BLaER1 (cell line): ENCODE measurements around the gene CLTCL1.

Source experiments
- H3K27ac ChIP-seq: shearing (Covaris generic); formaldehyde crosslinking; 2 replicates; pipeline ENCODE4 v1.8.1; 2022
- H3K27me3 ChIP-seq: shearing (Covaris generic); formaldehyde crosslinking; 2 replicates; pipeline ENCODE4 v1.8.1; 2022
- H3K36me3 ChIP-seq: shearing (Covaris generic); formaldehyde crosslinking; 2 replicates; pipeline ENCODE4 v1.8.1; 2022
- H3K4me1 ChIP-seq: shearing (Covaris generic); formaldehyde crosslinking; 2 replicates; pipeline ENCODE4 v1.8.1; 2022
- H3K4me2 ChIP-seq: shearing (Covaris generic); formaldehyde crosslinking; 2 replicates; pipeline ENCODE4 v1.8.1; 2022
- H3K4me3 ChIP-seq: shearing (Covaris generic); formaldehyde crosslinking; 2 replicates; pipeline ENCODE4 v1.8.1; 2022
- H3K9ac ChIP-seq: shearing (Covaris generic); formaldehyde crosslinking; 2 replicates; pipeline ENCODE4 v1.8.1; 2022
- H3K9me3 ChIP-seq: shearing (Covaris generic); formaldehyde crosslinking; 2 replicates; pipeline ENCODE4 v1.8.1; 2022
- H4K20me1 ChIP-seq: shearing (Covaris generic); formaldehyde crosslinking; 2 replicates; pipeline ENCODE4 v1.8.1; 2022
- Cebpa-rat ChIP-seq: shearing (Covaris generic); IDR thresholded peaks from 2 replicates; pipeline ENCODE4 v1.8.1; 2022

Gene CLTCL1

GRCh38 chr22:19253143-19253542 lies 38.4 kb downstream of the CLTCL1 start:
- Histone ChIP-seq H3K9me3 (peaks cover 30% of the 10 kb centered on the region), H3K36me3 (peaks cover 62% of the 10 kb centered on the region), H3K4me3 (no peak overlapping the region), H3K27ac (no peak overlapping the region), H3K4me2 (no peak overlapping the region), H4K20me1 (no peaks in the 10 kb centered on the region), H3K4me1 (no peaks in the 10 kb centered on the region), H3K27me3 (no peaks in the 10 kb centered on the region), H3K9ac (no peak overlapping the region)
- no peak for TF ChIP-seq Cebpa-rat

GRCh38 chr22:19244600-19245352 lies 46.7 kb downstream of the CLTCL1 start:
- TF ChIP-seq Cebpa-rat: no peak
- no peak overlapping the region for H3K9ac ChIP-seq
- H3K36me3 ChIP-seq: peaks cover 31% of the 10 kb centered on the region
- no peak overlapping the region for H3K27ac ChIP-seq
- no peaks in the 10 kb centered on the region for H3K9me3 ChIP-seq
- no peaks in the 10 kb centered on the region for H3K27me3 ChIP-seq
- no peaks in the 10 kb centered on the region for H4K20me1 ChIP-seq
- 0 out of 2 replicates have a peak, but pooled peaks cover 5% of the 10 kb centered on the region for H3K4me1 ChIP-seq
- H3K4me2 ChIP-seq: no peak overlapping the region
- H3K4me3 ChIP-seq: no peak overlapping the region

DNA sequence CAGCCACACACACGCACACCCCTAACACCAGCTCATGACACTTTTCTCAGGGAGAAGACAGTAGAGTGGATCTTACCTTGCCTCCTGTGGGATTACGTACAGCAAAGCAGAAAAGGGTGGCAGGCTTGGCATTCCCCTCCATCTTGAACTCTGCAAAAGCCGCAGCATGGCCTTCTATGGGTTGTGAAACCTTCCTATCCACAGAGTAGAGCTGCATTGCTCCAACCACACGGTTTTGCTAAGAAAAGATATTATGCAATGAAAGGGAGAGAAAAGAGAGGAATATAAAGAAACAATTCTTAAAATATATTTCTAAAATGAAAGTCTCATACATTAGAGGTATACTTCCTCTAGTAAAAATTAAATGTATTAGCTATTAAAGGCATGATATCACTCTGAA lies 48.8 kb downstream of the CLTCL1 start:
- TF ChIP-seq Cebpa-rat: no peak
- Histone ChIP-seq H3K9ac (no peak overlapping the region), H3K4me3 (no peak overlapping the region), H3K36me3 (peaks cover 40% of the 10 kb centered on the region), H3K4me1 (0 out of 2 replicates have a peak, but pooled peaks cover 5% of the 10 kb centered on the region), H3K27me3 (no peaks in the 10 kb centered on the region), H4K20me1 (no peaks in the 10 kb centered on the region), H3K9me3 (no peaks in the 10 kb centered on the region), H3K4me2 (no peak overlapping the region), H3K27ac (no peak overlapping the region)

DNA sequence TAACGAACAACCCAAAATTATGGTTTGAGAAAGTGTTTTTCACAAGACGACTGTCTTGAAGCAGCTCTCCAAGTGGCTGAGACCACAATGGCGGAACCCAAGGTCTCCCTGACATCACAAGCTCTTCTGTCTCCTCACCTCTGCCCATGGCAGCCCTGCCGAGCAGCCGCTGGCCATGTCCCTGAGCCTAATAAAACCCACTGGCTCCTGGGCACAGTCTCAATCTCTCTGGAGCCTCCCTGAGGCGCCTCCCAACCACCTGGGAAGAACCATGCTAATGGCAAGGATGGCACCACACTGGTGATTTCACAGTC lies 50.0 kb downstream of the CLTCL1 start:
- no peaks in the 10 kb centered on the region for H3K9me3 ChIP-seq
- H3K27ac ChIP-seq: no peak overlapping the region
- H3K36me3 ChIP-seq: peaks cover 43% of the 10 kb centered on the region
- 0 out of 2 replicates have a peak, but pooled peaks cover 5% of the 10 kb centered on the region for H3K4me1 ChIP-seq
- no peak overlapping the region for H3K4me2 ChIP-seq
- TF ChIP-seq Cebpa-rat: no peak
- no peak overlapping the region for H3K9ac ChIP-seq
- H4K20me1 ChIP-seq: no peaks in the 10 kb centered on the region
- H3K4me3 ChIP-seq: no peak overlapping the region
- no peaks in the 10 kb centered on the region for H3K27me3 ChIP-seq

GRCh38 chr22:19240813-19241592 lies 50.5 kb downstream of the CLTCL1 start:
- Histone ChIP-seq H3K27me3 (no peaks in the 10 kb centered on the region), H3K27ac (no peak overlapping the region), H3K9ac (no peak overlapping the region), H4K20me1 (no peaks in the 10 kb centered on the region), H3K4me3 (no peak overlapping the region), H3K36me3 (peaks cover 47% of the 10 kb centered on the region), H3K4me1 (0 out of 2 replicates have a peak, but pooled peaks cover 5% of the 10 kb centered on the region), H3K9me3 (no peaks in the 10 kb centered on the region), H3K4me2 (no peak overlapping the region)
- TF ChIP-seq Cebpa-rat: no peak

DNA sequence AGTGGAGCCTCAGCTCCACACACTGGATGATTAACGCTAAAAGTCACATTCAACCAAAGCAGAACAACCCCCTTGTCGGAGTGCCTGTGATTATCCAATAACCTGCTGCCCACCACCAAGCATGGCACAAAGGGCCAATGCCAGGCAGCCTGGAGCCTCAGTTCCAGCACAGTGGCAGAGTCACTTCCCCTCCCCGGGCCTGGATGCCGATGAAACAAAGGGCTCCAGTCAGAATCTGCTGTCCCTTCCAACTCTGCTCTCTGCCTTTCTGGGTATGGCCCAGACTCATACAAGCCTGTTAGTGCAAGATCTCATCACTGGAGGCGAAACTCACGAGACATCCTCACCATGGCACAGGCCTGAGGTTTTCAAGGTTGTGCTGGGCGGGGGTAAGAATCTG lies 52.1 kb downstream of the CLTCL1 start:
- H3K27ac ChIP-seq: no peak overlapping the region

GRCh38 chr22:19238900-19239299 lies 52.6 kb downstream of the CLTCL1 start:
- Histone ChIP-seq H3K9ac (no peak overlapping the region), H4K20me1 (no peaks in the 10 kb centered on the region), H3K9me3 (no peaks in the 10 kb centered on the region), H3K27me3 (no peaks in the 10 kb centered on the region), H3K4me3 (no peak overlapping the region), H3K27ac (no peak overlapping the region), H3K4me2 (no peak overlapping the region), H3K36me3 (peaks cover 68% of the 10 kb centered on the region), H3K4me1 (no peaks in the 10 kb centered on the region)
- no peak for TF ChIP-seq Cebpa-rat

More for the DNA sequence above, 52.1 kb downstream of the CLTCL1 start:
- Histone ChIP-seq H4K20me1 (no peaks in the 10 kb centered on the region), H3K9ac (no peak overlapping the region), H3K4me1 (no peaks in the 10 kb centered on the region), H3K27me3 (no peaks in the 10 kb centered on the region), H3K4me2 (no peak overlapping the region), H3K36me3 (peaks cover 62% of the 10 kb centered on the region), H3K4me3 (no peak overlapping the region), H3K9me3 (no peaks in the 10 kb centered on the region)
- no peak for TF ChIP-seq Cebpa-rat

DNA sequence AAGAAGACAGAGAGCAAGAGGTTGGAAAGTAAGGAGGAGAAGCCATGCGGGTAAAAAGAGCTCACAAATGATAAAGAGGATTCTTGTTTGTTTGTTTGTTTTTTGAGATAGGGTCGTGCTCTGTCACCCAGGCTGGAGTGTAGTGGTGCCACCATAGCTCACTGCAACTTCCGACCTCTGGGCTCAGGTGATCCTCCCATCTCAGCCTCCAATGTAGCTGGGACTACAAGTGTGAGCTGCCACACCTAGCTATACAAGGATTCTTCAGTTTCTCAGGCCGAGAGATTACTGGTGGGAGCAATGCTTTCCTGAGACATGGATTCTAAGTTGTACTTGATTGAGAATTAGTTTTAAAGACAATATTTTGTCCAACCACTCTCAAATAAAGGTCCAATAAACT lies 55.6 kb downstream of the CLTCL1 start:
- no peaks in the 10 kb centered on the region for H3K27me3 ChIP-seq
- no peak overlapping the region for H3K27ac ChIP-seq
- peaks cover 77% of the 10 kb centered on the region for H3K36me3 ChIP-seq
- H3K9me3 ChIP-seq: peaks cover 7% of the 10 kb centered on the region
- no peaks in the 10 kb centered on the region for H3K4me1 ChIP-seq
- H4K20me1 ChIP-seq: no peaks in the 10 kb centered on the region
- no peak overlapping the region for H3K4me2 ChIP-seq
- H3K4me3 ChIP-seq: no peak overlapping the region
- H3K9ac ChIP-seq: no peak overlapping the region
- no peak for TF ChIP-seq Cebpa-rat

DNA sequence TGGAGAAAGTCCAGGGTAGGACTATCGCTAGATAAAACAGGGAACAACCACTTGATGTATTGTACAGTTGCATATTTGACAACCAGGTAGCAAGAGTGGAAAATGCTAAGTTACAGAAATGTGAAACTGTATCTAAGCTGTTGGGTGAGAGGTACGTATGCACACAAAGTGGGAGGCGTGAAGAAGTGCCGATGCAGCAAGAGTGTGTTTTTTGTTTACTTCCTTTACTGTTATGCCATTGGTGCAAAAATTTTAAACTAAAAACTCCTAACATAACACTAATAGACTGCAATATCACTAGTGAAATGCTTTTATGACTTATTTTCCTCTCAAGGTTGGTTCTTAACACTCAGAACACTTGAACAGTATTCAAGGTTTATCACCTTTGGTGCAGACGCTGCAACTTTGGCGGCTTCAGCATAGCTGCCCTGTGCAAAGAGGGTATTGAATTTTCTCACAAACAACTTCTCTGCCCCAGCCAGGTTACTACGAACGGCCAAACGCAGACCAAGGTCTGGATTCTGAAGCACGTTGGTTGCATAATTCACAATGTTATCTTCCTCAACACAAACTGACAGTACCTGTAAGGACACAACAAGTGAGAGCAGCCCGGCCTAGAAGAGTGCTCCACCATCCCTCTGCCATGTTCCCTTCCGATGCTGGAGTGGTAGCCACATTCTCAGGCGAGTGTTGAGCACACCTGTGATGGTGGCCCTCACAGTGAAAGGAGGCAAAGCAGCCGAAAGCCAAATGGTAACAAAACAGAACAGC lies 57.2 kb downstream of the CLTCL1 start:
- no peaks in the 10 kb centered on the region for H4K20me1 ChIP-seq
- H3K9me3 ChIP-seq: peaks cover 7% of the 10 kb centered on the region
- no peaks in the 10 kb centered on the region for H3K4me1 ChIP-seq
- no peak overlapping the region for H3K9ac ChIP-seq
- H3K4me3 ChIP-seq: no peak overlapping the region
- no peaks in the 10 kb centered on the region for H3K27me3 ChIP-seq
- H3K27ac ChIP-seq: no peak overlapping the region
- H3K4me2 ChIP-seq: no peak overlapping the region
- peaks cover 87% of the 10 kb centered on the region for H3K36me3 ChIP-seq
- TF ChIP-seq Cebpa-rat: no peak
